Liver (tissue), 3 donors: ENCODE data around the gene PF4V1.

Experiments
- CTCF ChIP-seq: fragments of 150-350 bp; IDR thresholded peaks from 2 replicates; pipeline ENCODE4 v1.5.1; 2017; ENCODE audit warnings: improper control_type of control experiment, low read depth, low read length; ENCODE audit not compliant: missing input control
- EGR1 ChIP-seq, 2 donors: IDR thresholded peaks; 2 replicates each; pipeline ENCODE4 v1.6.1; 2016 to 2018; ENCODE audit warnings: antibody characterized with exemption in 2 of 2, low read depth in 2 of 2
- REST ChIP-seq: IDR thresholded peaks from 2 replicates; pipeline ENCODE4 v1.6.1; 2016; ENCODE audit warnings: antibody characterized with exemption, mild to moderate bottlenecking
- donor health status: healthy.
- donor health status: healthy.

- TF ChIP-seq CTCF (no peak), REST (no peak), EGR1 (IDR thresholded peaks at IDR 0.05; ENCODE audit: low read depth in 2 of 2) (no peak)
These were observed 47.9 kb downstream of the PF4V1 start for GRCh38 chr4:73901031-73901430.
